ENCODE results near the gene NFATC3.

NFATC3 gene

GRCh38 chr16:68228652-68229051 is 143.5 kb downstream of the NFATC3 start:
- DNase-seq (ENCODE audit: low read depth in 1 of 2, low spot score in 1 of 2): no peak

- no peak for DNase-seq (ENCODE audit: low read depth in 1 of 2, low spot score in 1 of 2)
These were observed 144.4 kb downstream of the NFATC3 start for GRCh38 chr16:68229431-68230175.

GRCh38 chr16:68230176-68230571 is 145.0 kb downstream of the NFATC3 start:
- no peak for DNase-seq (ENCODE audit: low read depth in 1 of 2, low spot score in 1 of 2)

- DNase-seq (ENCODE audit: low read depth in 1 of 2, low spot score in 1 of 2): no peak
These were observed 145.8 kb downstream of the NFATC3 start for GRCh38 chr16:68230956-68231355.

- DNase-seq (ENCODE audit: low read depth in 1 of 2, low spot score in 1 of 2): no peak
These were observed 146.4 kb downstream of the NFATC3 start for GRCh38 chr16:68231384-68232136.

GRCh38 chr16:68232335-68232734 is 147.2 kb downstream of the NFATC3 start:
- no peak for DNase-seq (ENCODE audit: low read depth in 1 of 2, low spot score in 1 of 2)

GRCh38 chr16:68233085-68233834 is 148.1 kb downstream of the NFATC3 start:
- DNase-seq (ENCODE audit: low read depth in 1 of 2, low spot score in 1 of 2): no peak

- no peak for DNase-seq (ENCODE audit: low read depth in 1 of 2, low spot score in 1 of 2)
These were observed 148.6 kb downstream of the NFATC3 start for GRCh38 chr16:68233835-68234187.

GRCh38 chr16:68234188-68235107 is 149.3 kb downstream of the NFATC3 start:
- DNase-seq (ENCODE audit: low read depth in 1 of 2, low spot score in 1 of 2): no peak

- no peak for DNase-seq (ENCODE audit: low read depth in 1 of 2, low spot score in 1 of 2)
These were observed 150.1 kb downstream of the NFATC3 start for GRCh38 chr16:68235108-68235886.

- no peak for DNase-seq (ENCODE audit: low read depth in 1 of 2, low spot score in 1 of 2)
These were observed 150.6 kb downstream of the NFATC3 start, which contains the start of gene ESRP2 for GRCh38 chr16:68235887-68236136. ESRP2 (minus strand) TSS chr16:68236127; CDS start chr16:68236045, 82 bp downstream.

- DNase-seq (ENCODE audit: low read depth in 1 of 2, low spot score in 1 of 2): no peak
These were observed 151.1 kb downstream of the NFATC3 start for GRCh38 chr16:68236137-68236825.

GRCh38 chr16:68236826-68237242 is 151.7 kb downstream of the NFATC3 start:
- DNase-seq (ENCODE audit: low read depth in 1 of 2, low spot score in 1 of 2): no peak

- DNase-seq (ENCODE audit: low read depth in 1 of 2, low spot score in 1 of 2): peak; percentile 76 to 86
These were observed 152.3 kb downstream of the NFATC3 start for GRCh38 chr16:68237243-68238028.

GRCh38 chr16:68238029-68238345 is 152.8 kb downstream of the NFATC3 start:
- DNase-seq (ENCODE audit: low read depth in 1 of 2, low spot score in 1 of 2): no peak

- DNase-seq (ENCODE audit: low read depth in 1 of 2, low spot score in 1 of 2): no peak
These were observed 156.9 kb downstream of the NFATC3 start for GRCh38 chr16:68242085-68242484.

GRCh38 chr16:68242926-68243858 is 158.0 kb downstream of the NFATC3 start:
- no peak for DNase-seq (ENCODE audit: low read depth in 1 of 2, low spot score in 1 of 2)

GRCh38 chr16:68244481-68244902 is 159.3 kb downstream of the NFATC3 start:
- DNase-seq (ENCODE audit: low read depth in 1 of 2, low spot score in 1 of 2): no peak
